Gastroesophageal sphincter (tissue), 3 donors: ENCODE measurements around the gene DIABLO.

Experiments
- CTCF ChIP-seq, 4 experiments: fragments of 200-600 bp in 2 of 4; fragments of 450-650 bp in 2 of 4; sonication (generic) in 1 of 4; IDR thresholded peaks; one replicate each; pipeline ENCODE4 v1.5.1; 2017 to 2019; ENCODE audit warnings: antibody characterized with exemption in 4 of 4, mild to moderate bottlenecking in 2 of 4, moderate library complexity in 2 of 4
- POLR2AphosphoS5 ChIP-seq: sonication (generic); formaldehyde crosslinking; IDR thresholded peaks from one replicate; pipeline ENCODE4 v1.6.1; 2017; ENCODE audit warnings: antibody characterized with exemption

GRCh38 chr12:122182887-122183587 lies 42.8 kb downstream of the DIABLO start, which contains the start of gene LRRC43:
- no peak for TF ChIP-seq CTCF (IDR thresholded peaks at IDR 0.05)
- TF ChIP-seq POLR2AphosphoS5: no peak
